HepG2 (cell line): ENCODE results near the gene ADIPOR1. TPM values are rescaled to one million over a fixed set of nuclear protein-coding genes. Genes with fewer than 3 reads are reported as not detected.
A peak's percentile ranks its signal among the peaks of the same experiment; 100 is the strongest.

Source experiments
- FOXJ3 ChIP-seq: sonication (generic); formaldehyde crosslinking; IDR thresholded peaks from 2 replicates; pipeline ENCODE4 v1.4.0; 2020; ENCODE audit warnings: missing genetic modification reagents, mild to moderate bottlenecking, borderline replicate concordance
- HBP1 ChIP-seq: IDR thresholded peaks from 2 replicates; pipeline ENCODE4 v1.6.1; 2016; ENCODE audit warnings: low read depth, control low read depth
- KAT8 ChIP-seq: IDR thresholded peaks from 2 replicates; pipeline ENCODE4 v1.6.1; 2016; ENCODE audit warnings: missing genetic modification reagents, missing compliant biosample characterization
- NBN ChIP-seq: fragments of 450-650 bp; conservative IDR thresholded peaks from 2 replicates; pipeline ENCODE4 v1.6.1; 2017
- PAWR ChIP-seq: sonication (generic); formaldehyde crosslinking; IDR thresholded peaks from 2 replicates; pipeline ENCODE4 v1.4.0; 2020; ENCODE audit warnings: missing genetic modification reagents, mild to moderate bottlenecking, borderline replicate concordance
- PITX1 ChIP-seq: sonication (generic); formaldehyde crosslinking; IDR thresholded peaks from 2 replicates; pipeline ENCODE4 v1.5.1; 2020; ENCODE audit warnings: mild to moderate bottlenecking, missing genetic modification reagents
- SMAD1 ChIP-seq: sonication (generic); formaldehyde crosslinking; IDR thresholded peaks from 2 replicates; pipeline ENCODE4 v1.4.0; 2020; ENCODE audit warnings: missing genetic modification reagents, low read depth, mild to moderate bottlenecking, borderline replicate concordance
- YEATS2 ChIP-seq: sonication (generic); formaldehyde crosslinking; IDR thresholded peaks from 2 replicates; pipeline ENCODE4 v1.4.0; 2020; ENCODE audit warnings: missing genetic modification reagents, borderline replicate concordance
- ZBTB20 ChIP-seq: sonication (generic); formaldehyde crosslinking; IDR thresholded peaks from 2 replicates; pipeline ENCODE4 v1.8.1; 2023; ENCODE audit warnings: missing genetic modification reagents, low read depth, mild to moderate bottlenecking, borderline replicate concordance
- ZFP62 ChIP-seq: sonication (generic); formaldehyde crosslinking; IDR thresholded peaks from 2 replicates; pipeline ENCODE4 v1.4.0; 2020; ENCODE audit warnings: missing genetic modification reagents
- ZNF205 ChIP-seq: IDR thresholded peaks from 2 replicates; pipeline ENCODE4 v1.6.1; 2018; ENCODE audit warnings: missing biosample characterization, missing genetic modification reagents
- ZNF260 ChIP-seq: sonication (generic); formaldehyde crosslinking; IDR thresholded peaks from 2 replicates; pipeline ENCODE4 v1.4.0; 2020; ENCODE audit warnings: missing genetic modification reagents, low read depth, mild to moderate bottlenecking, borderline replicate concordance
- ZNF317 ChIP-seq: sonication (generic); formaldehyde crosslinking; IDR thresholded peaks from 2 replicates; pipeline ENCODE4 v1.5.0; 2020; ENCODE audit warnings: mild to moderate bottlenecking, missing genetic modification reagents
- ZNF383 ChIP-seq: sonication (generic); formaldehyde crosslinking; IDR thresholded peaks from 2 replicates; pipeline ENCODE4 v1.4.0; 2020; ENCODE audit warnings: missing genetic modification reagents, mild to moderate bottlenecking, borderline replicate concordance
- ZNF501 ChIP-seq: sonication (generic); formaldehyde crosslinking; IDR thresholded peaks from 2 replicates; pipeline ENCODE4 v1.5.1; 2020; ENCODE audit warnings: mild to moderate bottlenecking, moderate library complexity, missing genetic modification reagents
- ZNF616 ChIP-seq: sonication (generic); formaldehyde crosslinking; IDR thresholded peaks from 2 replicates; pipeline ENCODE4 v1.5.0; 2020; ENCODE audit warnings: low read depth, mild to moderate bottlenecking, missing genetic modification reagents
- ZNF691 ChIP-seq: sonication (generic); formaldehyde crosslinking; IDR thresholded peaks from 2 replicates; pipeline ENCODE4 v1.4.0; 2020; ENCODE audit warnings: missing genetic modification reagents, low read depth, mild to moderate bottlenecking, borderline replicate concordance
- ZNF761 ChIP-seq: sonication (generic); formaldehyde crosslinking; conservative IDR thresholded peaks from 2 replicates; pipeline ENCODE4 v1.4.0; 2020; ENCODE audit warnings: mild to moderate bottlenecking, missing genetic modification reagents
- polyA plus RNA-seq, 8 experiments: library from polyadenylated mRNA; depleted of rRNA in 3 of 8; stranded (reverse) in 7 of 8; unstranded in 1 of 8; fragments of >200 nt; fragmentation: Illumina TruSeq in 4 of 8; extraction: Trizol in 4 of 8; gene quantifications; 2 replicates each; pipeline versions ENCODE4 v1.2.1 to v1.2.3, GENCODE V29; 2011 to 2016; ENCODE audit warnings: low read depth in 4 of 8, missing spikeins in 1 of 8, mixed read lengths in 1 of 8; ENCODE audit not compliant: insufficient read depth in 1 of 8
- total RNA-seq, 5 experiments: library from RNA; depleted of rRNA; stranded (reverse); fragments of >200 nt; fragmentation: Illumina TruSeq; extraction: Trizol; gene quantifications; 2 replicates each; pipeline ENCODE4 v1.2.3, GENCODE V29; 2016; ENCODE audit warnings: low read depth in 1 of 5
- TF ChIP-seq, protein P1 (sequence below): sonication (generic); formaldehyde crosslinking; IDR thresholded peaks from 2 replicates; pipeline ENCODE4 v1.5.0; 2020; ENCODE audit warnings: missing genetic modification reagents, mild to moderate bottlenecking, borderline replicate concordance
- TF ChIP-seq, protein P2 (sequence below): sonication (generic); formaldehyde crosslinking; IDR thresholded peaks from 2 replicates; pipeline ENCODE4 v1.5.0; 2020; ENCODE audit warnings: missing genetic modification reagents, mild to moderate bottlenecking, borderline replicate concordance

The ADIPOR1 gene
- total and polyA plus RNA-seq, 2 of the 13 experiments (the other 11 are each of a cell fraction or from before 2014, with no cell fraction given): 60.0 to 141 TPM

DNA sequence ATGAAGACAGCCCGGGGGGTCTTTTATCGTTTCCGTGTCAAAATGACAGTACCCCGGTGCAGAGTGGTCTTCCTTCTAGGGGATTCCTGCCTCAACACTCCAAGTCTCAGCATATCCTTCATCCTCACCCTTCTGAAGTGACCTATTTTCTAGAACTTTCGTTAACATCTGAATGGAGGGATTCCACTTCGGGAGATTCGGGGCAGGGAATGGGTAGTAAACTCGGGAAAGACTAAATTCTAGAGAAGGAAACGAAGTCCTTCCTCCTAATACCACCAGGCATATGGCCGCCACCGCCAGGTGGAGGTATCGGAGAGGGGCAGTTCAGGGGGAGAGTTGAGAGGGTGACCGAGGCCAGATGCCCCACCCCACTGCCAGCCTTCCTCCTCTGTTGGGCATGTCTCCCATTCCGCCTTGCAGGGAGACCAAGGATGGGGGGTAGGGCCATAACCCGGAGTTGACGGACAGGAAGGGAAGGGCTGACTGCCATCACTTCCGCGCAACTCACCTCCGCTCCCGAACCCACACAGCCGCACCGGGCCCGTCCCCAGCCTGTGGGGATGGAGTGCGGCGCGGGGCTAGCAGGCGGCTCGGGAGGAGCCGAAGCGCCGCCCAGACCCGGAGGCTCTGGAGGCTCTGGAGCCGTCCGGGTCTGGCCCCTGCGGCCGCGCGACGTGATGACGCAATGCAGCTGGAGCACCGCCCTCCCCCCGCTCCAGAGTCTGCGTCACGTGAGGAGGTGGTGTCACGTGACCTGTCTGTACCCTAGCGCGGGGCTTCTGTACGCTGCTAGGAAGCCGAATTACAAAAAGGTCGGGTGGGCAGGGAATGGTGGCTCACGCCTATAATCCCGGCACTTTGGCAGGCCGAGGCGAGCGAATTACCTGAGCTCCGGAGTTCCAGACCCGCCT lies 31.3 kb downstream of the ADIPOR1 start, which contains the start of gene KLHL12 (continued):
- TF ChIP-seq NBN (no peak), SMAD1 (CRISPR knock-in tag) (peak; percentile 69; the same call in 1 of the 2 replicates), PITX1 (CRISPR knock-in tag) (peak; percentile 38; the same call in 1 of the 2 replicates), ZBTB20 (CRISPR knock-in tag) (peak; percentile 58; the same call in 1 of the 2 replicates), ZNF383 (CRISPR knock-in tag) (peak; percentile 84; the same call in 1 of the 2 replicates), ZNF260 (CRISPR knock-in tag) (no peak), ZNF317 (CRISPR knock-in tag) (peak; percentile 36; the same call in 1 of the 2 replicates), HBP1 (CRISPR knock-in tag) (peak; percentile 89; the same call in 1 of the 2 replicates), ZNF616 (CRISPR knock-in tag) (peak; percentile 64; the same call in 1 of the 2 replicates), YEATS2 (peak; percentile 95), FOXJ3 (CRISPR knock-in tag) (peak; percentile 63; the same call in 1 of the 2 replicates), PAWR (CRISPR knock-in tag) (peak; percentile 94; the same call in 1 of the 2 replicates), ZNF691 (CRISPR knock-in tag) (peak; percentile 50; the same call in 1 of the 2 replicates), ZNF501 (CRISPR knock-in tag) (peak; percentile 79), ZNF761 (peak; percentile 76; the same call in 1 of the 2 replicates), ZFP62 (CRISPR knock-in tag) (no peak), ZNF205 (CRISPR knock-in tag) (peak; percentile 87), KAT8 (CRISPR knock-in tag) (peak; percentile 99)
- TF ChIP-seq, protein P1, sequence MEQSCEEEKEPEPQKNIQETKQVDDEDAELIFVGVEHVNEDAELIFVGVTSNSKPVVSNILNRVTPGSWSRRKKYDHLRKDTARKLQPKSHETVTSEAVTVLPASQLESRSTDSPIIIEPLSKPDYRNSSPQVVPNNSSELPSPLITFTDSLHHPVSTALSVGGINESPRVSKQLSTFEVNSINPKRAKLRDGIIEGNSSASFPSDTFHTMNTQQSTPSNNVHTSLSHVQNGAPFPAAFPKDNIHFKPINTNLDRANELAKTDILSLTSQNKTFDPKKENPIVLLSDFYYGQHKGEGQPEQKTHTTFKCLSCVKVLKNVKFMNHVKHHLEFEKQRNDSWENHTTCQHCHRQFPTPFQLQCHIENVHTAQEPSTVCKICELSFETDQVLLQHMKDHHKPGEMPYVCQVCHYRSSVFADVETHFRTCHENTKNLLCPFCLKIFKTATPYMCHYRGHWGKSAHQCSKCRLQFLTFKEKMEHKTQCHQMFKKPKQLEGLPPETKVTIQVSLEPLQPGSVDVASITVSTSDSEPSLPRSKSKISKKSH (CRISPR knock-in tag): peak; percentile 64; the same call in 1 of the 2 replicates
- TF ChIP-seq, protein P2, sequence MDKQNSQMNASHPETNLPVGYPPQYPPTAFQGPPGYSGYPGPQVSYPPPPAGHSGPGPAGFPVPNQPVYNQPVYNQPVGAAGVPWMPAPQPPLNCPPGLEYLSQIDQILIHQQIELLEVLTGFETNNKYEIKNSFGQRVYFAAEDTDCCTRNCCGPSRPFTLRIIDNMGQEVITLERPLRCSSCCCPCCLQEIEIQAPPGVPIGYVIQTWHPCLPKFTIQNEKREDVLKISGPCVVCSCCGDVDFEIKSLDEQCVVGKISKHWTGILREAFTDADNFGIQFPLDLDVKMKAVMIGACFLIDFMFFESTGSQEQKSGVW (CRISPR knock-in tag): no peak
